Measurements from ENCODE around the gene ITPR1. TPM values are rescaled to one million over a fixed set of nuclear protein-coding genes. Genes with fewer than 3 reads are reported as not detected.

The ITPR1 gene
- total and polyA plus RNA-seq, 2 of the 4 experiments (the other 2 are of a cell fraction), result 1.8 to 5.7 TPM

DNA sequence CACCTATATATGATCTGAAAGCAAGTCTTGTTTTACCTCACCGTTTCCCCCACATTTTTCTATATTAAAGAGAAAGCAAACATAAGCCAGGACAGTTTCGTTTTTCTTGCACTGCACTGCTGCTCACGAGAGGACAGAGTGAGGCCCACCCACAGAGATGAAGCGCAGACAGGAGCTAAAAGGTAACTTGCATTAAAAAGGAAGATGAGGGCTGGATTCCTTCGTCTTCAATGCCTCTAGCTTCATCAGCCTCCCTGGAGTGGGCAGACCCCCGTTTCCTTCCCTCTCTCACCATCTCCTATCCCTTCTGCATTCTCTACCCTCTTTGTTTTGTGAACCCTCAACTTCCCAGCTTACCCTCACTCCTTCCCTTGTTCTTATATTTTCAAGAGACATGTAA is 45.0 kb upstream of the ITPR1 start:
- in situ Hi-C loops (cut with MboI; ENCODE audit: low sequenced_read_pairs), result no loop called here
- no peak overlapping the region for H3K23ac ChIP-seq (ENCODE audit: low read depth, low read length)
- intact Hi-C loops (cut with micrococcal nuclease), result no loop called here
- BruUV-seq (replicated peaks), result no TSS peak
- H3K79me1 ChIP-seq (ENCODE audit: low read depth in 1 of 2, low read length in 2 of 2), result peaks cover 0 to 3% of the 10 kb centered on the region in 2 experiments; a peak in 1 of 4 replicates
- no peak overlapping the region for H3K9ac ChIP-seq (ENCODE audit: low read depth, low read length)
- no peak overlapping the region for H2BK15ac ChIP-seq (ENCODE audit: low read depth, low read length)
- no peak overlapping the region for H3K14ac ChIP-seq (replicated peaks; ENCODE audit: low read depth, low read length)
- H3K9me3 ChIP-seq (ENCODE audit: control insufficient read depth, insufficient read depth, low read length), result no peaks in the 10 kb centered on the region
- ATAC-seq (ENCODE audit: low read depth) (no peak), DNase-seq (no peak)
- H3K4me3 ChIP-seq (ENCODE audit: insufficient read depth, low read depth, low read length), result no peak overlapping the region
- no peaks in the 10 kb centered on the region for H3K9me1 ChIP-seq (ENCODE audit: insufficient read depth, low read length)
- no peak overlapping the region for H3K18ac ChIP-seq (ENCODE audit: low read depth, low read length)
- peaks cover 10% of the 10 kb centered on the region for H3K36me3 ChIP-seq (ENCODE audit: control insufficient read depth, insufficient read depth, low read length)
- no peak overlapping the region for H4K91ac ChIP-seq (ENCODE audit: insufficient read depth, low read depth, low read length)
- H3K4me1 ChIP-seq (ENCODE audit: control insufficient read depth, insufficient read depth, low read length), result no peaks in the 10 kb centered on the region
- H2BK5ac ChIP-seq (ENCODE audit: low read depth, low read length, poor library complexity, severe bottlenecking), result no peak overlapping the region
- no peak overlapping the region for H2AK5ac ChIP-seq (ENCODE audit: low read depth, low read length)
- no peak overlapping the region for H2AK9ac ChIP-seq (replicated peaks; ENCODE audit: low read depth, low read length, poor library complexity)
- H3K4me2 ChIP-seq (ENCODE audit: low read depth, low read length), result no peak overlapping the region
- dilution Hi-C loops (cut with HindIII; ENCODE audit: low sequenced_read_pairs, unreplicated experiment), result no loop called here
- no peaks in the 10 kb centered on the region for H3K27me3 ChIP-seq (ENCODE audit: control insufficient read depth, insufficient read depth, low read length)
- H4K5ac ChIP-seq (ENCODE audit: low read depth, low read length), result no peak overlapping the region
- H2AFZ ChIP-seq (replicated peaks; ENCODE audit: low read length, poor library complexity), result no peak overlapping the region
- no peak overlapping the region for H3K4ac ChIP-seq (ENCODE audit: low read depth, low read length)
- no peak for TF ChIP-seq NFE2L2 (IDR thresholded peaks at IDR 0.05; ENCODE audit: low read depth, low read length)
- no peak overlapping the region for H4K8ac ChIP-seq (ENCODE audit: low read depth in 2 of 2, low read length in 2 of 2)
- ChIA-PET CTCF (no interaction called here), POLR2A (ENCODE audit: unreplicated experiment) (interaction anchor here (0.6 kb wide), 1 partner anchor 811 kb away, joined by 4 read pairs; no protein-coding TSS in a partner anchor)
- H3K27ac ChIP-seq (ENCODE audit: insufficient read depth, low read length), result no peak overlapping the region
- no peaks in the 10 kb centered on the region for H4K20me1 ChIP-seq (ENCODE audit: insufficient read depth, low read length)
- H2BK120ac ChIP-seq (ENCODE audit: low read depth, low read length), result no peak overlapping the region
- no CpG with 5 or more reads among the region's 6 CpGs for WGBS, 2 experiments (ENCODE audit: extremely low coverage in 2 of 2, insufficient read length in 1 of 2)
- no peak overlapping the region for H2BK20ac ChIP-seq (ENCODE audit: low read depth, low read length)
- H3K56ac ChIP-seq (ENCODE audit: extremely low read depth, insufficient read depth, low read length), result no peak overlapping the region
